Measurements from ENCODE around the gene RGL3.

DNA sequence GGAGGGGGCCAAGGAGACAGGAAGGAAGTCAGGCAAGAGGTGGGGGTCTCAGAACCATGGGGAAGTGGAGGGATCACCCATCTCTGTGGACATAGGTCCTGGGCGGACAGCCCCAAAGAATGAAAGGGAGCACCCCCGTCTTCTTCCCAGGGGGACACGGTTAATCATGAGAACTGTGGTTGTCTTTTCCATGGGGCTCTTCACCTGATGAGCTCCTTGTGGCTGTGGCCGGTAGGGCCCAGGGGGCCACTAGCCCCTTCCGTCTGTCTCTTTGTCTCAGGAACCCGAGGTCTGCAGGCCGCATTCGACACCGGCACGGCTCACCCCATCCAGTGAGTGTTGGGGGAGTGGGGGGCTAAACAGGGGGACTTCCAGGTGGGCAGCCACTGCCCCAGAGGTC lies 55.2 kb downstream of the RGL3 start:
- TF ChIP-seq, protein P1, sequence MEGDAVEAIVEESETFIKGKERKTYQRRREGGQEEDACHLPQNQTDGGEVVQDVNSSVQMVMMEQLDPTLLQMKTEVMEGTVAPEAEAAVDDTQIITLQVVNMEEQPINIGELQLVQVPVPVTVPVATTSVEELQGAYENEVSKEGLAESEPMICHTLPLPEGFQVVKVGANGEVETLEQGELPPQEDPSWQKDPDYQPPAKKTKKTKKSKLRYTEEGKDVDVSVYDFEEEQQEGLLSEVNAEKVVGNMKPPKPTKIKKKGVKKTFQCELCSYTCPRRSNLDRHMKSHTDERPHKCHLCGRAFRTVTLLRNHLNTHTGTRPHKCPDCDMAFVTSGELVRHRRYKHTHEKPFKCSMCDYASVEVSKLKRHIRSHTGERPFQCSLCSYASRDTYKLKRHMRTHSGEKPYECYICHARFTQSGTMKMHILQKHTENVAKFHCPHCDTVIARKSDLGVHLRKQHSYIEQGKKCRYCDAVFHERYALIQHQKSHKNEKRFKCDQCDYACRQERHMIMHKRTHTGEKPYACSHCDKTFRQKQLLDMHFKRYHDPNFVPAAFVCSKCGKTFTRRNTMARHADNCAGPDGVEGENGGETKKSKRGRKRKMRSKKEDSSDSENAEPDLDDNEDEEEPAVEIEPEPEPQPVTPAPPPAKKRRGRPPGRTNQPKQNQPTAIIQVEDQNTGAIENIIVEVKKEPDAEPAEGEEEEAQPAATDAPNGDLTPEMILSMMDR (conservative IDR thresholded peaks at IDR 0.05) = no peak
- no peak for TF ChIP-seq EZH2 (IDR thresholded peaks at IDR 0.05; ENCODE audit: low read depth)

Measured in PC-9 (cell line).